ENCODE data around the gene DEFB132.
A peak's percentile ranks its signal among the peaks of the same experiment; 100 is the strongest.
"Not testable (repeated sequence)": the region's sequence is repeated elsewhere in the genome, so short reads cannot be mapped to it uniquely, and the experiment has no call there.

The DEFB132 gene

GRCh38 chr20:237929-238328 lies 19.6 kb upstream of the DEFB132 start:
- DNase-seq (ENCODE audit: low read depth): no peak
- no peak overlapping the region for H3K4me3 ChIP-seq (ENCODE audit: low read depth, low read length)
- TF ChIP-seq CTCF (conservative IDR thresholded peaks at IDR 0.05; ENCODE audit: low read depth, low read length): no peak

GRCh38 chr20:242905-243304 lies 14.6 kb upstream of the DEFB132 start:
- TF ChIP-seq CTCF (conservative IDR thresholded peaks at IDR 0.05; ENCODE audit: low read depth, low read length): no peak
- DNase-seq (ENCODE audit: low read depth): no peak
- no peak overlapping the region for H3K4me3 ChIP-seq (ENCODE audit: low read depth, low read length)

- no peak for TF ChIP-seq CTCF (conservative IDR thresholded peaks at IDR 0.05; ENCODE audit: low read depth, low read length)
- H3K4me3 ChIP-seq (ENCODE audit: low read depth, low read length): no peak overlapping the region
Observed at GRCh38 chr20:251354-251753, 6.2 kb upstream of the DEFB132 start.

GRCh38 chr20:252801-253200 lies 4.7 kb upstream of the DEFB132 start:
- no peak for DNase-seq (ENCODE audit: low read depth)
- no peak overlapping the region for H3K4me3 ChIP-seq (ENCODE audit: low read depth, low read length)
- no peak for TF ChIP-seq CTCF (conservative IDR thresholded peaks at IDR 0.05; ENCODE audit: low read depth, low read length)

More at GRCh38 chr20:251354-251753, 6.2 kb upstream of the DEFB132 start:
- no peak for DNase-seq (ENCODE audit: low read depth)

- DNase-seq (ENCODE audit: low read depth): not testable (repeated sequence)
Observed at GRCh38 chr20:253447-253846, 4.1 kb upstream of the DEFB132 start.

GRCh38 chr20:258269-258858 lies 840 bp downstream of the DEFB132 start:
- DNase-seq (ENCODE audit: low read depth): no peak
- TF ChIP-seq CTCF (conservative IDR thresholded peaks at IDR 0.05; ENCODE audit: low read depth, low read length): no peak
- H3K4me3 ChIP-seq (ENCODE audit: low read depth, low read length): no peak overlapping the region

More at GRCh38 chr20:253447-253846, 4.1 kb upstream of the DEFB132 start:
- H3K4me3 ChIP-seq (ENCODE audit: low read depth, low read length): not testable (repeated sequence)

- no peak overlapping the region for H3K4me3 ChIP-seq (ENCODE audit: low read depth, low read length)
- peak; percentile 54 for TF ChIP-seq CTCF (conservative IDR thresholded peaks at IDR 0.05; ENCODE audit: low read depth, low read length)
- peak; percentile 50 for DNase-seq (ENCODE audit: low read depth)
Observed at GRCh38 chr20:258963-259362, 1.4 kb downstream of the DEFB132 start.

All from choroid plexus epithelial cell (primary cell).